Calu3 (cell line): ENCODE results near the gene ZNF580. TPM values are rescaled to one million over a fixed set of nuclear protein-coding genes. Genes with fewer than 3 reads are reported as not detected.
A peak's percentile ranks its signal among the peaks of the same experiment; 100 is the strongest.

ENCODE experiments used
- BruUV-seq: library from RNA; stranded (reverse); fragments of 400-500 nt; replicated peaks from 2 replicates; lab custom pipeline; 2021; lab: Mats Ljungman, UMichigan
- CTCF ChIA-PET: fragments of 300-600 bp; sonication (Branson Sonifier 250); formaldehyde crosslinking; loops from one replicate; lab custom pipeline; 2022; ENCODE audit warnings: antibody characterized with exemption; lab: Charles Lee
- DNase-seq: peaks from one replicate; pipeline ENCODE4 v3.0.0; 2022
- H3K27ac Mint-ChIP-seq: one replicate; pipeline ENCODE4 v1.8.0; 2022; ENCODE audit warnings: mixed read lengths; ENCODE audit not compliant: unreplicated experiment
- H3K27me3 Mint-ChIP-seq: one replicate; pipeline ENCODE4 v1.8.0; 2022; ENCODE audit warnings: mixed read lengths; ENCODE audit not compliant: unreplicated experiment
- H3K36me3 Mint-ChIP-seq: one replicate; pipeline ENCODE4 v1.8.0; 2022; ENCODE audit warnings: mild to moderate bottlenecking, moderate library complexity, mixed read lengths; ENCODE audit not compliant: insufficient read depth, unreplicated experiment
- H3K4me1 Mint-ChIP-seq: one replicate; pipeline ENCODE4 v1.8.0; 2022; ENCODE audit warnings: mild to moderate bottlenecking, low read depth, mixed read lengths; ENCODE audit not compliant: unreplicated experiment
- H3K4me3 Mint-ChIP-seq: one replicate; pipeline ENCODE4 v1.8.0; 2022; ENCODE audit warnings: mild to moderate bottlenecking, low read depth, moderate library complexity, mixed read lengths; ENCODE audit not compliant: unreplicated experiment
- H3K9me3 Mint-ChIP-seq: one replicate; pipeline ENCODE4 v1.8.0; 2022; ENCODE audit warnings: low read depth, mixed read lengths; ENCODE audit not compliant: unreplicated experiment
- CTCF ChIP-seq: fragments of 200-600 bp; IDR thresholded peaks from one replicate; pipeline ENCODE4 v1.8.0; 2022; ENCODE audit warnings: antibody characterized with exemption; ENCODE audit not compliant: unreplicated experiment
- intact Hi-C: fragments of 100-400 bp; cut with micrococcal nuclease; formaldehyde crosslinking; loops from one replicate; pipeline ENCODE4 v1.10.0; 2022; ENCODE audit not compliant: unreplicated experiment
- total RNA-seq: library from RNA; stranded (reverse); gene quantifications from 2 replicates; pipeline ENCODE4 v1.2.3, GENCODE V29; 2022

Gene ZNF580
- total RNA-seq, 1 experiment from 2014 or later = 35.6 TPM

GRCh38 chr19:55673889-55674288, 33.1 kb downstream of the ZNF580 start:
- DNase-seq = no peak
- TF ChIP-seq CTCF = no peak
- Mint-ChIP-seq H3K4me1 (peaks cover 60% of the 10 kb centered on the region), H3K27me3 (no peaks in the 10 kb centered on the region), H3K9me3 (no peaks in the 10 kb centered on the region), H3K27ac (peak overlapping the region; percentile 65), H3K36me3 (peaks cover 84% of the 10 kb centered on the region), H3K4me3 (peak overlapping the region; percentile 97)
- intact Hi-C loops = loop anchor here (2.0 kb wide), 1 partner anchor 17 kb away; no protein-coding TSS in a partner anchor
- BruUV-seq = no TSS peak
- CTCF ChIA-PET = no interaction called here

- H3K27me3 Mint-ChIP-seq = no peaks in the 10 kb centered on the region
- H3K4me3 Mint-ChIP-seq = peak overlapping the region; percentile 97
- H3K27ac Mint-ChIP-seq = peak overlapping the region; percentile 65
- TF ChIP-seq CTCF = no peak
- H3K36me3 Mint-ChIP-seq = peaks cover 86% of the 10 kb centered on the region
- H3K4me1 Mint-ChIP-seq = peaks cover 60% of the 10 kb centered on the region
- no peaks in the 10 kb centered on the region for H3K9me3 Mint-ChIP-seq
- intact Hi-C loops = no loop called here
- CTCF ChIA-PET = no interaction called here
- DNase-seq = no peak
- TSS peak; percentile 61 for BruUV-seq
These were observed 33.6 kb downstream of the ZNF580 start for GRCh38 chr19:55674459-55674840.

GRCh38 chr19:55674841-55675660, 34.2 kb downstream of the ZNF580 start, which contains the start of gene EPN1:
TSS of gene EPN1 (plus strand) at chr19:55675226. CDS start at chr19:55678628, 3,402 bp downstream.
- peaks cover 64% of the 10 kb centered on the region for H3K4me1 Mint-ChIP-seq
- intact Hi-C loops = no loop called here
- peaks cover 86% of the 10 kb centered on the region for H3K36me3 Mint-ChIP-seq
- CTCF ChIA-PET = no interaction called here
- H3K27ac Mint-ChIP-seq = peak within 1 kb of the TSS; percentile 99
- no peak for TF ChIP-seq CTCF
- no TSS peak for BruUV-seq
- no peaks in the 10 kb centered on the region for H3K9me3 Mint-ChIP-seq
- DNase-seq = peak; percentile 98
- H3K27me3 Mint-ChIP-seq = no peaks in the 10 kb centered on the region
- peak within 1 kb of the TSS; percentile 97 for H3K4me3 Mint-ChIP-seq

GRCh38 chr19:55675661-55676354, 35.0 kb downstream of the ZNF580 start:
- CTCF ChIA-PET = interaction anchor here (1.0 kb wide), 1 partner anchor 21 kb away, joined by 3 read pairs; the partner anchor contains the start of gene U2AF2
- no peak for DNase-seq

More at GRCh38 chr19:55675661-55676354, 35.0 kb downstream of the ZNF580 start:
- Mint-ChIP-seq H3K36me3 (peaks cover 86% of the 10 kb centered on the region), H3K4me1 (peaks cover 60% of the 10 kb centered on the region), H3K27ac (peak overlapping the region; percentile 99), H3K27me3 (no peaks in the 10 kb centered on the region), H3K9me3 (no peaks in the 10 kb centered on the region), H3K4me3 (peak overlapping the region; percentile 97)
- no peak for TF ChIP-seq CTCF
- intact Hi-C loops = no loop called here
- BruUV-seq = no TSS peak
